WI38 (cell line): ENCODE data around the gene EVI5L.

Source experiments
- H3K4me3 ChIP-seq: 2 replicates; pipeline ENCODE4 v1.5.1; 2011; ENCODE audit warnings: low read depth, mild to moderate bottlenecking, control low read depth, low read length
- TF ChIP-seq, protein P1 (sequence below): IDR thresholded peaks from 2 replicates; pipeline ENCODE4 v1.5.1; 2012; ENCODE audit warnings: low read depth, mild to moderate bottlenecking, control low read depth, low read length

The EVI5L gene

GRCh38 chr19:7850945-7851622, 21.1 kb downstream of the EVI5L start:
- H3K4me3 ChIP-seq: no peak overlapping the region
- TF ChIP-seq, protein P1, sequence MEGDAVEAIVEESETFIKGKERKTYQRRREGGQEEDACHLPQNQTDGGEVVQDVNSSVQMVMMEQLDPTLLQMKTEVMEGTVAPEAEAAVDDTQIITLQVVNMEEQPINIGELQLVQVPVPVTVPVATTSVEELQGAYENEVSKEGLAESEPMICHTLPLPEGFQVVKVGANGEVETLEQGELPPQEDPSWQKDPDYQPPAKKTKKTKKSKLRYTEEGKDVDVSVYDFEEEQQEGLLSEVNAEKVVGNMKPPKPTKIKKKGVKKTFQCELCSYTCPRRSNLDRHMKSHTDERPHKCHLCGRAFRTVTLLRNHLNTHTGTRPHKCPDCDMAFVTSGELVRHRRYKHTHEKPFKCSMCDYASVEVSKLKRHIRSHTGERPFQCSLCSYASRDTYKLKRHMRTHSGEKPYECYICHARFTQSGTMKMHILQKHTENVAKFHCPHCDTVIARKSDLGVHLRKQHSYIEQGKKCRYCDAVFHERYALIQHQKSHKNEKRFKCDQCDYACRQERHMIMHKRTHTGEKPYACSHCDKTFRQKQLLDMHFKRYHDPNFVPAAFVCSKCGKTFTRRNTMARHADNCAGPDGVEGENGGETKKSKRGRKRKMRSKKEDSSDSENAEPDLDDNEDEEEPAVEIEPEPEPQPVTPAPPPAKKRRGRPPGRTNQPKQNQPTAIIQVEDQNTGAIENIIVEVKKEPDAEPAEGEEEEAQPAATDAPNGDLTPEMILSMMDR: no peak

DNA sequence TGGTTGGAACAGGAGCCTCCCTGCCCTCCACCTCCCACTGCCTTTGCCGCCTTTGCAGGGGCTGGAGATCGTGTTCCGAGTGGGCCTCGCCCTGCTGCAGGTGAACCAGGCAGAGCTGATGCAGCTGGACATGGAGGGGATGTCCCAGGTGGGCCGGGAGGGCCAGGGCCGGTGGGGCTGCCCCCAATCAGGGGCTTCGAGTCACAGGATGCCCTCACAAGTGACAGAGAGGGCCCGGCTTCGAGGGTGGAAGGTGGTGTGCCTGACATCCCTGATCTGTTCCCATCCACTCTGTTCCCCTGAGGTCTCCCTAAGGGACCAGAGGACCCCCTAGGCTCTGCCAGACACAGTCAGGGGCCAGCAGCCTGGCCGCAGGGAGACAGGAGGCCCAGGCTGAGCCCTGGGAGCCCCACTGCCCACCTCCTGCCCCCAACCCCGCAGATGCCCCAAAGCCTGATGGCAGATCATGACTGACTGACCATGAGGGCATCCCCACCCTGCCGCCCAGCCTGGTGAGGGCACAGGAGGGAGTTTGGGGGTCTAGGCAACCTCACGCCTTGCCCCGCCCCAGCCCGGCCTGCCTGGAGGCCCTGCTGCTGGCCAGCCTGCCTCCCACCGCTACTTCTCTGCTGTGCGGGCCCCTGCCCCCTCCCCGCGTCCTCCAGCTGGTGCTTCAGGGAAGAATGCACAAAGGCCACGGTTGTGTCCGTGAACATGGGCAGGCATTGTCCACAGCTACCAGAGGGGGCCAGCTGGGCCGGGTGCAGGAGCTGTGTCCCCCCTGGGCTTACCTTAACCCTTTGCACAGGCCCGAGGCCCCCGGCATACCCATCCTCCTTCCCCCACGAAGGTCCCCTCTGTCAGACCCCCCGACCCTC, 21.8 kb downstream of the EVI5L start:
- TF ChIP-seq, protein P1: no peak
- H3K4me3 ChIP-seq: no peak overlapping the region

DNA sequence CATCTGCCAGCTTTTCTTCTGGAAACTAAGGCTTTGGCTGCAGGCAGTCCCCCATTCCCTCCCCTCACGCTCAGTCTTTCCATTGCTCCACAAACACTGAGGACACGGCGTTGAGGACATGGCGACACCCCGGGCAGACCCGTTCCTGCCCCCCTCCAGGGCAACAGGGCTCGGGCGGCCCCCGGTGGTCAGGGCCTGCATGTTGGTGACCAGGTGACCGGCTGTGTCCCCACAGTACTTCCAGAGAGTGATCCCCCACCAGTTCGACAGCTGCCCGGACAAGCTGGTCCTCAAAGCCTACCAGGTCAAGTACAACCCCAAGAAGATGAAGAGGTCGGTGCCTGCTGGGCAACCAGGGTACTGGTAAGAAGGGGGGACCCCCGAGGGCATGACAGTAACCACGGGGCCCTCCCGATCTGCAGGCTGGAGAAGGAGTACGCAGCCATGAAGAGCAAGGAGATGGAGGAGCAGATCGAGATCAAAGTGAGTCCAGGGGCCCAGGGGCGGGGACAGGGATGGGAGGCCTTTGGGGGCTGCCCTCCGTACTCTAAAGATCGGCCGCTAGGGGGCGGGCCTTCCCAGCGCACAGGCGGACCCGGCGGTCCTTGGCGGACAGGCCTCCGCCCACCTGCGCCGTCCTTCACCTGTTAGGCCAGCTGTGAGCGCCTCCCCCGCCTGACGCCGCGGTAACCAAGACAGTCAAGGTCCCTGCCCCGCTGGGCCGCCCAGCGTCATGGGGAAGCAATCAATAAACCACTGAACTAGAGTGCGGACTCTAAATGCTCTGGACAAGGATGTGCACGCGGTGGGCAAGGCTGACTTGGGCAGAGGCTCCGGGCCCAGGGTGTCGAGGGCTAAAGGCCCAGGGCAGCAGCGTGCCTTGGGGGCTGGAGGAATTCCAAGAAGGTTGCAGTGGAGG, 23.1 kb downstream of the EVI5L start:
- H3K4me3 ChIP-seq: no peak overlapping the region
- TF ChIP-seq, protein P1: peak; percentile 71

GRCh38 chr19:7853770-7854128, 23.7 kb downstream of the EVI5L start:
- no peak overlapping the region for H3K4me3 ChIP-seq
- TF ChIP-seq, protein P1: no peak

DNA sequence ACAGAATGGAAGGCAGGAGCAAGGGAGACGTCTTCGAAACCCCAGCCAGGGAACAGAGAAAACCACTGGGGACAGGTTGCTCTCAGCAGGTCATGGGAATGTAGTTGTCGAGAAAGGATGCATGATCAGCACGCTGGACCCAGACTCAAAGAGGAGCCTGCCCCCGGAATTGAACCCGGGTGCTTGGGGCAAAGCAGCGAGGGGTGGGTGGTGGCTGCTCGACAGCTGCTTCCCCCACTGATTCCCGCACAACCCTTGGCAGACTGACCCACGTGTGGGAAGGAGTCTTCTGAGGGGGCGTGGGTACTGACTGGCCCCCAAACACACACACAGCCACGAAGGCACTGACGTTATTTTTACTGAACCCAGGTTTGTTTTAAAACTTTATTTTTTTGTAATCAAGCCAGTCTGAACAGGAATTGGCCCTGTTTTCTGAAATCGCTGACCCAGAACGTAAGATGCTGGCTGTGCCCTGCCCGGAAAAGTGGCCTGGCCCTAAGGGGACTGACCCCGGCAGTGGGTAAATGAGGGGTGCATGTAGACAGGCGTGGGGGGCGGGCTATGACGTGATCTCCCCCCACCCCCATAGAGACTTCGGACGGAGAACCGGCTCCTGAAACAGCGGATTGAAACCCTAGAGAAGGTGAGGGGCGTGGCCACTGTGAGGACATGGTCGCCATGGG, 25.5 kb downstream of the EVI5L start:
- TF ChIP-seq, protein P1: no peak

GRCh38 chr19:7856109-7856591, 26.1 kb downstream of the EVI5L start:
- H3K4me3 ChIP-seq: no peak overlapping the region
- TF ChIP-seq, protein P1: no peak

More for the DNA sequence above, 25.5 kb downstream of the EVI5L start:
- no peak overlapping the region for H3K4me3 ChIP-seq
